Neural progenitor cell (in vitro differentiated cells): ENCODE measurements around the gene SPAG7. TPM values are rescaled to one million over a fixed set of nuclear protein-coding genes. Genes with fewer than 3 reads are reported as not detected.

Experiments
- DNase-seq: peaks from one replicate; pipeline ENCODE4 v3.0.0-alpha.2; 2016; ENCODE audit warnings: low spot score
- H2AFZ ChIP-seq: fragments of 200-600 bp; sonication (generic); replicated peaks from 2 replicates; pipeline ENCODE4 v1.6.1; 2016; ENCODE audit warnings: antibody characterized with exemption
- H3F3A ChIP-seq: fragments of 200-600 bp; sonication (generic); 2 replicates; pipeline ENCODE4 v1.6.1; 2016; ENCODE audit warnings: antibody characterized with exemption, low read depth
- H3K27ac ChIP-seq: fragments of 200-600 bp; sonication (generic); 2 replicates; pipeline ENCODE4 v1.5.1; 2016; ENCODE audit warnings: mild to moderate bottlenecking
- H3K27me3 ChIP-seq: fragments of 200-600 bp; sonication (generic); 2 replicates; pipeline ENCODE4 v1.6.1; 2016; ENCODE audit warnings: mild to moderate bottlenecking, moderate library complexity
- H3K36me3 ChIP-seq: fragments of 200-600 bp; sonication (generic); 2 replicates; pipeline ENCODE4 v1.5.1; 2016
- H3K4me1 ChIP-seq: fragments of 200-600 bp; sonication (generic); 2 replicates; pipeline ENCODE4 v1.6.1; 2016; ENCODE audit warnings: mixed run types
- H3K4me2 ChIP-seq: fragments of 200-600 bp; sonication (generic); 2 replicates; pipeline ENCODE4 v1.6.1; 2016
- H3K4me3 ChIP-seq: fragments of 200-600 bp; sonication (generic); 2 replicates; pipeline ENCODE4 v1.5.1; 2016
- H3K79me2 ChIP-seq: fragments of 200-600 bp; sonication (generic); 2 replicates; pipeline ENCODE4 v1.6.1; 2016; ENCODE audit warnings: low read depth
- H3K9ac ChIP-seq: fragments of 200-600 bp; sonication (generic); 2 replicates; pipeline ENCODE4 v1.6.1; 2016
- H3K9me3 ChIP-seq: fragments of 200-600 bp; sonication (generic); 2 replicates; pipeline ENCODE4 v1.5.1; 2016; ENCODE audit warnings: low read depth
- H4K20me1 ChIP-seq: fragments of 200-600 bp; sonication (generic); 2 replicates; pipeline ENCODE4 v1.6.1; 2016; ENCODE audit warnings: low read depth
- H3K27ac Mint-ChIP-seq: 3 replicates; pipeline ENCODE4 v1.8.0; 2021; ENCODE audit warnings: mixed read lengths
- H3K27me3 Mint-ChIP-seq: 2 replicates; pipeline ENCODE4 v1.8.0; 2022; ENCODE audit warnings: low read depth, mild to moderate bottlenecking, inconsistent platforms, moderate library complexity, mixed read lengths; ENCODE audit not compliant: insufficient read depth
- H3K36me3 Mint-ChIP-seq: 3 replicates; pipeline ENCODE4 v1.8.0; 2021; ENCODE audit warnings: mixed read lengths
- H3K4me1 Mint-ChIP-seq: 3 replicates; pipeline ENCODE4 v1.8.0; 2021; ENCODE audit warnings: mixed read lengths
- H3K4me3 Mint-ChIP-seq: 3 replicates; pipeline ENCODE4 v1.8.0; 2021; ENCODE audit warnings: mild to moderate bottlenecking, moderate library complexity, mixed read lengths
- H3K9me3 Mint-ChIP-seq: 3 replicates; pipeline ENCODE4 v1.8.0; 2020; ENCODE audit warnings: mixed read lengths
- EZH2 ChIP-seq: fragments of 200-600 bp; sonication (generic); IDR thresholded peaks from 2 replicates; pipeline ENCODE4 v1.6.1; 2017; ENCODE audit warnings: antibody characterized with exemption, mild to moderate bottlenecking, moderate library complexity
- EZH2phosphoT487 ChIP-seq: fragments of 200-600 bp; sonication (generic); IDR thresholded peaks from 2 replicates; pipeline ENCODE4 v1.6.1; 2017; ENCODE audit warnings: antibody characterized with exemption
- total RNA-seq: library from RNA; depleted of rRNA; stranded (reverse); fragments of >200 nt; gene quantifications from 2 replicates; pipeline ENCODE4 v1.2.3, GENCODE V29; 2015; ENCODE audit warnings: low replicate concordance
- TF ChIP-seq, protein P1 (sequence below): fragments of 200-600 bp; sonication (generic); IDR thresholded peaks from 2 replicates; pipeline ENCODE4 v1.5.1; 2017; ENCODE audit warnings: antibody characterized with exemption, mild to moderate bottlenecking

SPAG7 gene
- total RNA-seq, 1 donor from 2014 or later, result 79.7 TPM

DNA sequence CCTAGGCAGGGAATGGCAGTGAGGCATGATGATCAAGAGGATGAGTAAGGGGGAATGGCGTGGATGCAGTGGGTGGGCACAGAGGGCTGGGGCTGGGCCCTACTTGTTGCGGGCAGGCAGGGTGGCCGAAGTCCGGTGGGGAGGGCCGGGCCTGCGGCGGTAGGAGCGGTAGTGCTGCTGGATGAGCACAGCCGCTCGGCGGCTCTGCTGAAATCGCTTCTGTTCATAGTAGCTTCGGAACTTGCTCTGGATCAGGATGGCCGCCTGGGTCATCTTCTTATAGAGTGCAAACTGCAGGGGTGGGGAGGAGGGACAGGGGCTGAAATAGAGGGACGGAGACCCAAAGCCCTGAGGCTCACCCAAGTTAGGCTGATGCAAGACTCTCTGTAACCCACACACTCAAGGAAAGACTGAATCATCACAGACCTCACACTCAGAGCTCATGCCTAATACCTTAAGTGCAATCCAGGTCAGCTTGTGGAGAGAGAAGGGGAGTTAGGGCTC, 1.5 kb upstream of the SPAG7 start:
- Histone ChIP-seq H3K27me3 (peaks cover 7% of the 10 kb centered on the region), H3K9me3 (no peaks in the 10 kb centered on the region), H3K9ac (peak overlapping the region; percentile 43), H3K79me2 (peaks cover 38% of the 10 kb centered on the region), H2AFZ (no peak overlapping the region), H4K20me1 (peaks cover 40% of the 10 kb centered on the region), H3K27ac (no peak overlapping the region), H3K36me3 (no peaks in the 10 kb centered on the region), H3K4me3 (peak overlapping the region; percentile 65), H3F3A (peaks cover 31% of the 10 kb centered on the region), H3K4me1 (peaks cover 14% of the 10 kb centered on the region), H3K4me2 (peak overlapping the region; percentile 95)
- DNase-seq, result no peak
- peaks cover 7% of the 10 kb centered on the region for H3K9me3 Mint-ChIP-seq
- TF ChIP-seq, protein P1, sequence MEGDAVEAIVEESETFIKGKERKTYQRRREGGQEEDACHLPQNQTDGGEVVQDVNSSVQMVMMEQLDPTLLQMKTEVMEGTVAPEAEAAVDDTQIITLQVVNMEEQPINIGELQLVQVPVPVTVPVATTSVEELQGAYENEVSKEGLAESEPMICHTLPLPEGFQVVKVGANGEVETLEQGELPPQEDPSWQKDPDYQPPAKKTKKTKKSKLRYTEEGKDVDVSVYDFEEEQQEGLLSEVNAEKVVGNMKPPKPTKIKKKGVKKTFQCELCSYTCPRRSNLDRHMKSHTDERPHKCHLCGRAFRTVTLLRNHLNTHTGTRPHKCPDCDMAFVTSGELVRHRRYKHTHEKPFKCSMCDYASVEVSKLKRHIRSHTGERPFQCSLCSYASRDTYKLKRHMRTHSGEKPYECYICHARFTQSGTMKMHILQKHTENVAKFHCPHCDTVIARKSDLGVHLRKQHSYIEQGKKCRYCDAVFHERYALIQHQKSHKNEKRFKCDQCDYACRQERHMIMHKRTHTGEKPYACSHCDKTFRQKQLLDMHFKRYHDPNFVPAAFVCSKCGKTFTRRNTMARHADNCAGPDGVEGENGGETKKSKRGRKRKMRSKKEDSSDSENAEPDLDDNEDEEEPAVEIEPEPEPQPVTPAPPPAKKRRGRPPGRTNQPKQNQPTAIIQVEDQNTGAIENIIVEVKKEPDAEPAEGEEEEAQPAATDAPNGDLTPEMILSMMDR, result no peak
- TF ChIP-seq EZH2 (no peak), EZH2phosphoT487 (no peak)
- H3K36me3 Mint-ChIP-seq, result peaks cover 23% of the 10 kb centered on the region
- H3K4me3 Mint-ChIP-seq, result no peak overlapping the region
- H3K27ac Mint-ChIP-seq, result no peak overlapping the region
- peaks cover 34% of the 10 kb centered on the region for H3K4me1 Mint-ChIP-seq
- peaks cover 8% of the 10 kb centered on the region for H3K27me3 Mint-ChIP-seq

DNA sequence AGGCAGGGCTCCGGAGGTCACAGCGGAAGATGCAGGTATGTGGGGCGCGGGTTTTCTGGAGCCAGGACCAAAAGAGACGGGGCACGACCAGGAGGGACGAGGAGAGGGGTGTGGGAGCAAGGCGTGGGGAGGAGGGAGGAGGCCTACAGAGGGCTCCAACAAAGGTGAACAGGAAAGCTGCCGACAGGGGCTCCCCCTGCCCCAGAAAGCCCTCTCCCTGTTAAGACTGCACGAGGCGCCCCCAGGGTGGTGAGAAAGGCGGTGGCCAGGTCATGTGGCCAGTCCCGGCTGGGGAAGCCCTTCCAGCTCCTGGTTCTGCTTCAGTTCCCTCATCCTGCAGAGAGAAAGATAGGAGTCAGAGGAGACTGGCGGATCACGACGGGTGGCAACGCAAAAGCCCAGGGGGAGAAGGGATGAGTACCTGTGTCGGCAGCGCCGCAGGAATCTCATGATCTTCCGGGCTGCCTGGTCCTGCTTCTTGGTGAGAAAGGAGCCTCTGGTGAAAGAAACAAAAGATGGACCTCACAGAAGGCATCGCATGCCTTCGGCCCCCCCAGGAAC, 949 bp upstream of the SPAG7 start:
- no peak overlapping the region for H3K27ac Mint-ChIP-seq
- peaks cover 39% of the 10 kb centered on the region for H4K20me1 ChIP-seq
- peak overlapping the region; percentile 43 for H3K9ac ChIP-seq
- H3K9me3 Mint-ChIP-seq, result peaks cover 7% of the 10 kb centered on the region
- TF ChIP-seq EZH2 (no peak), EZH2phosphoT487 (no peak)
- TF ChIP-seq, protein P1, result no peak
- H3K4me2 ChIP-seq, result peak overlapping the region; percentile 95
- peaks cover 8% of the 10 kb centered on the region for H3K27me3 Mint-ChIP-seq
- peak overlapping the region; percentile 65 for H3K4me3 ChIP-seq
- no peak overlapping the region for H3K4me3 Mint-ChIP-seq
- peaks cover 14% of the 10 kb centered on the region for H3K4me1 ChIP-seq
- H3K36me3 ChIP-seq, result no peaks in the 10 kb centered on the region
- peaks cover 7% of the 10 kb centered on the region for H3K27me3 ChIP-seq
- peaks cover 31% of the 10 kb centered on the region for H3F3A ChIP-seq
- H3K27ac ChIP-seq, result peak overlapping the region; percentile 73
- H3K36me3 Mint-ChIP-seq, result peaks cover 23% of the 10 kb centered on the region
- peaks cover 32% of the 10 kb centered on the region for H3K4me1 Mint-ChIP-seq
- peaks cover 38% of the 10 kb centered on the region for H3K79me2 ChIP-seq
- peak overlapping the region; percentile 35 for H2AFZ ChIP-seq
- H3K9me3 ChIP-seq, result no peaks in the 10 kb centered on the region
- peak; percentile 60 for DNase-seq

DNA sequence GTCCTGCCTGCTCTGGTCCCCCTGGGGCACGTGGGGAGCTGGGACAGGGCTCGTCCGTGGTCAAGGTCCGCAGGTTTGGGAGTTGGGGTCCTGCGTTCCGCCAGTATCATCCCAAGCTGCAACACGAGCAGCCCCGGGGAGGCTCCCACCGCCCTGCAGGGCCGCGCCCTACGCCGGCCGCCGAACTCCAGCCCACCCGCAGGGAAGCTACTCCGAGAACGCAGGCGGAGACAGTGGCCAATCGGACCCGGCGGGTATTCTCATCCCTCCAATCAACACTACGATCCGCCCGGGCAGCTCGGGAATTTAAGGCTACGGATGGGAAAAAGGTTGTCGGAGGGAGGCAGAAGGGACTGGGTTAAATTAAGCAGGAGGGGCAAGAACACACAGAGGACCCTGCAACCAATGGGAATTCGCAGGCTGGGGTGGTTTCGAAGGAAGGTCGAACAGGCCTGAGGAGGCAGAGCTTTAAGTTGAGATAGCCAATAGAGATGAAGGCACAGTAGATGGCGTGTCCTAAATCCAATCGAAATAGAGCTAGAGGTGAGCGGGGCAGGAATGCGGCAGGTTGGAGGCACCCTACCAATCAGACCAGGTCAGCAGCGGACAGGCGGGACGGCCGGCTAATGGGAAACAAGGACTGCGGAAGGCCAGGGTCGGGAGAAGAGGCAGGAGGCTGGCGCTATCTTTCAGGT, 626 bp downstream of the SPAG7 start:
- Mint-ChIP-seq H3K9me3 (peaks cover 7% of the 10 kb centered on the region), H3K4me3 (no peak overlapping the region), H3K27ac (no peak overlapping the region), H3K27me3 (peaks cover 8% of the 10 kb centered on the region), H3K4me1 (peaks cover 31% of the 10 kb centered on the region), H3K36me3 (peaks cover 20% of the 10 kb centered on the region)
- Histone ChIP-seq H3F3A (peaks cover 26% of the 10 kb centered on the region), H4K20me1 (peaks cover 24% of the 10 kb centered on the region), H3K27ac (peak overlapping the region; percentile 93), H3K79me2 (peaks cover 38% of the 10 kb centered on the region), H3K4me3 (peak overlapping the region; percentile 65), H2AFZ (no peak overlapping the region), H3K27me3 (no peaks in the 10 kb centered on the region), H3K36me3 (no peaks in the 10 kb centered on the region), H3K9me3 (no peaks in the 10 kb centered on the region), H3K4me1 (peaks cover 14% of the 10 kb centered on the region), H3K4me2 (peak overlapping the region; percentile 77), H3K9ac (peak overlapping the region; percentile 22)
- no peak for TF ChIP-seq EZH2phosphoT487
- TF ChIP-seq EZH2, result no peak
- TF ChIP-seq, protein P1, result no peak
- DNase-seq, result peak; percentile 99
